ENCODE data around the gene VN1R5. TPM values are rescaled to one million over a fixed set of nuclear protein-coding genes. Genes with fewer than 3 reads are reported as not detected.

The VN1R5 gene
- total RNA-seq, 1 experiment from 2014 or later = not detected

DNA sequence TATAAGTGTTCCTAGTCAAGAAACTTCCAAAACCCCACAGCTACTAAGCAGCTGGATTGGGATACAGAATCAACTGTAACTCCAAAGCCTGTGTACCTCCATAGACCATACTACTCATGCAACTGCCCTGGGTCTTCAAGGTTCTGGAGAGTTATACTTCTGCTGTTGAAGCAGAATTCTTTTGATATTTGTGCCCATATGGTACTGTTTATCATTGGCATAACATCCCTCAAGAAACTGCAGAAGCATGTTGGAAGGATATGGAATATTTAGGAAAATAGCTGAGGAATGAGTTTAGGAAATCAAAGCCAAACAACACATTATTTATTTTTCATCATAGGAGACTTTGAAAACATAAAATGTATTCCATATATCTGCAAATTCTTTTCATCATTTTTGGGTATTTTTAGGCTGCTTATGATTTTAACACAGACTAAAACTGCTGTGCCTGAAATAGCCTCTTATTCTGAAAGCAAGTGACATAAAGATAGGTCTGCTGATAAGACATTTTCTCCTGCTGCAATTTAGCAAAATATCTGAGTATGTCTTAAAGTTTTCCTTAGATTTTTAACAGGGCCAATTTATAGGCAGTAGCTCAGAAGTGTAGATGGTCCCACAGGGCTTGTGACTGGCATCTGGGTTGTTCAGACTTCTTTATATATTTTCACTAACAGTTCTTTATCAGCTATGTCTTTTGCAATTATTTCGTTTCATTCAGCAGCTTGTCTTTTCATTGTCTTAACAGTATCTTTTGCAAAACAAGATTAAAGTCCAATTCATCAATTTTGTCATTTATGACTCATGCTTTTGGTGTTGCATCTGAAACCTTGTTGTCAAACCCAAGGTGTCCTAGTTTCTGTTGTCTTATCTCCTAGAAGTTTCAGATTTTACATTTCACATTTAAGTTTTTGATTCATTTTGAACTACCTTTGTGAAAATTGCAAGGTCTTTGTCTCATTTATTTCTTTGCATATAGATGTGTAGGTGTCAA, 43.0 kb upstream of the VN1R5 start:
- no peak overlapping the region for H4K5ac ChIP-seq (ENCODE audit: insufficient read length, low read depth, low read length)
- H3K4me1 ChIP-seq (ENCODE audit: insufficient read depth, low read length) = peaks cover 7% of the 10 kb centered on the region
- no peaks in the 10 kb centered on the region for H3K27me3 ChIP-seq (ENCODE audit: insufficient read depth, low read length)
- H2BK12ac ChIP-seq (ENCODE audit: insufficient read length, low read depth, low read length) = no peak overlapping the region
- no peak overlapping the region for H2BK15ac ChIP-seq (ENCODE audit: low read depth, low read length)
- no peaks in the 10 kb centered on the region for H3K9me3 ChIP-seq (ENCODE audit: control insufficient read depth, low read depth, low read length)
- no peak overlapping the region for H4K8ac ChIP-seq (replicated peaks; ENCODE audit: insufficient read length, low read depth, low read length)
- no peak overlapping the region for H3K9ac ChIP-seq (ENCODE audit: extremely low read depth, insufficient read length, low read length)
- H2BK20ac ChIP-seq (ENCODE audit: low read depth, low read length, poor library complexity, severe bottlenecking) = no peak overlapping the region
- Mint-ChIP-seq H3K9me3 (peaks cover under 1% of the 10 kb centered on the region in 2 experiments; a peak in 1 of 5 replicates), H3K4me3 (no peak overlapping the region), H3K4me1 (peaks cover 18 to 24% of the 10 kb centered on the region in 2 experiments), H3K36me3 (ENCODE audit: insufficient read depth in 1 of 3, low read depth in 3 of 3) (peaks cover 0 to 2% (median 0%) of the 10 kb centered on the region in 3 experiments; a peak in 2 of 7 replicates), H3K27me3 (ENCODE audit: low read depth) (no peaks in the 10 kb centered on the region; the same call in 1 of the 2 replicates), H3K27ac (no peak overlapping the region)
- H4K20me1 ChIP-seq (ENCODE audit: control insufficient read depth, insufficient read depth, insufficient read length) = no peaks in the 10 kb centered on the region
- H3K79me1 ChIP-seq (ENCODE audit: insufficient read depth, low read depth, low read length, poor library complexity, severe bottlenecking) = peaks cover 7% of the 10 kb centered on the region
- H2BK5ac ChIP-seq (ENCODE audit: insufficient read length, low read length) = no peak overlapping the region
- no peak overlapping the region for H3K56ac ChIP-seq (ENCODE audit: insufficient read length, low read depth, low read length)
- peaks cover 8% of the 10 kb centered on the region for H3K23me2 ChIP-seq (ENCODE audit: insufficient read length, low read depth, low read length, poor library complexity, severe bottlenecking)
- H3K23ac ChIP-seq (ENCODE audit: insufficient read length, low read depth, low read length) = no peak overlapping the region
- H3K18ac ChIP-seq (ENCODE audit: insufficient read length, low read depth, low read length) = no peak overlapping the region
- H2AFZ ChIP-seq (ENCODE audit: low read length) = no peak overlapping the region
- H4K91ac ChIP-seq (ENCODE audit: insufficient read length, low read depth, low read length) = no peak overlapping the region
- H3K14ac ChIP-seq (ENCODE audit: insufficient read depth, low read length) = no peak overlapping the region
- WGBS (ENCODE audit: extremely low coverage, insufficient read length, low lambda C conversion rate) = no CpG with 5 or more reads among the region's 1 CpG
- no peak overlapping the region for H3T11ph ChIP-seq (ENCODE audit: low read length)
- H3K4me2 ChIP-seq (ENCODE audit: insufficient read depth, insufficient read length, low read length) = no peak overlapping the region
- H2BK120ac ChIP-seq (ENCODE audit: low read depth, low read length, poor library complexity, severe bottlenecking) = no peak overlapping the region
- no peak for DNase-seq
- no peak overlapping the region for H3K4ac ChIP-seq (ENCODE audit: low read depth, low read length)
- H3K27ac ChIP-seq (ENCODE audit: insufficient read length, low read depth, low read length) = no peak overlapping the region
- TF ChIP-seq, protein P1, sequence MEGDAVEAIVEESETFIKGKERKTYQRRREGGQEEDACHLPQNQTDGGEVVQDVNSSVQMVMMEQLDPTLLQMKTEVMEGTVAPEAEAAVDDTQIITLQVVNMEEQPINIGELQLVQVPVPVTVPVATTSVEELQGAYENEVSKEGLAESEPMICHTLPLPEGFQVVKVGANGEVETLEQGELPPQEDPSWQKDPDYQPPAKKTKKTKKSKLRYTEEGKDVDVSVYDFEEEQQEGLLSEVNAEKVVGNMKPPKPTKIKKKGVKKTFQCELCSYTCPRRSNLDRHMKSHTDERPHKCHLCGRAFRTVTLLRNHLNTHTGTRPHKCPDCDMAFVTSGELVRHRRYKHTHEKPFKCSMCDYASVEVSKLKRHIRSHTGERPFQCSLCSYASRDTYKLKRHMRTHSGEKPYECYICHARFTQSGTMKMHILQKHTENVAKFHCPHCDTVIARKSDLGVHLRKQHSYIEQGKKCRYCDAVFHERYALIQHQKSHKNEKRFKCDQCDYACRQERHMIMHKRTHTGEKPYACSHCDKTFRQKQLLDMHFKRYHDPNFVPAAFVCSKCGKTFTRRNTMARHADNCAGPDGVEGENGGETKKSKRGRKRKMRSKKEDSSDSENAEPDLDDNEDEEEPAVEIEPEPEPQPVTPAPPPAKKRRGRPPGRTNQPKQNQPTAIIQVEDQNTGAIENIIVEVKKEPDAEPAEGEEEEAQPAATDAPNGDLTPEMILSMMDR (conservative IDR thresholded peaks at IDR 0.05) = no peak
- H3K79me2 ChIP-seq (ENCODE audit: insufficient read depth, low read length) = peaks cover 10% of the 10 kb centered on the region
- no peak overlapping the region for H2AK5ac ChIP-seq (ENCODE audit: insufficient read length, low read length)
